Left lung (tissue), 10 donors: ENCODE data around the gene ZFYVE26. TPM values are rescaled to one million over a fixed set of nuclear protein-coding genes. Genes with fewer than 3 reads are reported as not detected.

Experiments used
- ATAC-seq: fragments of 200-7000 bp; cut with Tn5 transposase; one replicate; pipeline ENCODE4 v1.9.1; 2020; ENCODE audit warnings: moderate library complexity
- DNase-seq, 4 donors: peaks; one replicate each; pipeline ENCODE4 v3.0.0-alpha.2; 2013 to 2020
- H3K27ac ChIP-seq, 2 donors: fragments of 200-600 bp; sonication (generic) in 1 of 2; one replicate each; pipeline versions ENCODE4 v1.5.0 to v1.8.0; 2020 to 2021
- H3K27me3 ChIP-seq, 2 donors: fragments of 200-600 bp; sonication (generic) in 1 of 2; one replicate each; pipeline versions ENCODE4 v1.5.0 to v1.8.0; 2020 to 2021
- H3K36me3 ChIP-seq, 2 donors: fragments of 200-600 bp; sonication (generic) in 1 of 2; one replicate each; pipeline versions ENCODE4 v1.5.0 to v1.8.0; 2020 to 2021
- H3K4me1 ChIP-seq, 2 donors: fragments of 200-600 bp; one replicate each; pipeline ENCODE4 v1.8.0; 2021
- H3K4me3 ChIP-seq, 2 donors: fragments of 200-600 bp; sonication (generic) in 1 of 2; one replicate each; pipeline versions ENCODE4 v1.5.0 to v1.8.0; 2020 to 2021; ENCODE audit warnings: mild to moderate bottlenecking in 1 of 2
- H3K9me3 ChIP-seq, 2 donors: fragments of 200-600 bp; sonication (generic) in 1 of 2; one replicate each; pipeline versions ENCODE4 v1.5.0 to v1.8.0; 2020 to 2021
- intact Hi-C, 2 donors: fragments of 100-400 bp; cut with DNase I; formaldehyde crosslinking; loops; one replicate each; pipeline versions ENCODE4 v1.11.2 to v1.14.2; 2022
- polyA plus RNA-seq, 6 donors: library from polyadenylated mRNA; unstranded; fragments of 120-200 nt; gene quantifications; one replicate each; pipeline ENCODE4 v1.2.1, GENCODE V29; 2013; ENCODE audit not compliant: insufficient read length in 6 of 6
- total RNA-seq, 2 donors: library from RNA; stranded (reverse); fragmentation: NEBNext Ultra II Directional; extraction: Animal tissue kit (Norgen Biotek cat#: 25700); gene quantifications; one replicate each; pipeline ENCODE4 v1.2.1, GENCODE V29; 2021
- TF ChIP-seq, protein P1 (sequence below), 2 donors: fragments of 200-600 bp; sonication (generic) in 1 of 2; IDR thresholded peaks; one replicate each; pipeline versions ENCODE4 v1.5.0 to v1.8.0; 2021; ENCODE audit warnings: antibody characterized with exemption in 2 of 2
- donor health status: DM: no; HTN: yes; CAD: no.
- donor health status: DM: no; HTN: no; CAD: no.

The ZFYVE26 gene
- total and polyA plus RNA-seq, 8 donors: 15.9 to 47.8 (median 17.7) TPM

DNA sequence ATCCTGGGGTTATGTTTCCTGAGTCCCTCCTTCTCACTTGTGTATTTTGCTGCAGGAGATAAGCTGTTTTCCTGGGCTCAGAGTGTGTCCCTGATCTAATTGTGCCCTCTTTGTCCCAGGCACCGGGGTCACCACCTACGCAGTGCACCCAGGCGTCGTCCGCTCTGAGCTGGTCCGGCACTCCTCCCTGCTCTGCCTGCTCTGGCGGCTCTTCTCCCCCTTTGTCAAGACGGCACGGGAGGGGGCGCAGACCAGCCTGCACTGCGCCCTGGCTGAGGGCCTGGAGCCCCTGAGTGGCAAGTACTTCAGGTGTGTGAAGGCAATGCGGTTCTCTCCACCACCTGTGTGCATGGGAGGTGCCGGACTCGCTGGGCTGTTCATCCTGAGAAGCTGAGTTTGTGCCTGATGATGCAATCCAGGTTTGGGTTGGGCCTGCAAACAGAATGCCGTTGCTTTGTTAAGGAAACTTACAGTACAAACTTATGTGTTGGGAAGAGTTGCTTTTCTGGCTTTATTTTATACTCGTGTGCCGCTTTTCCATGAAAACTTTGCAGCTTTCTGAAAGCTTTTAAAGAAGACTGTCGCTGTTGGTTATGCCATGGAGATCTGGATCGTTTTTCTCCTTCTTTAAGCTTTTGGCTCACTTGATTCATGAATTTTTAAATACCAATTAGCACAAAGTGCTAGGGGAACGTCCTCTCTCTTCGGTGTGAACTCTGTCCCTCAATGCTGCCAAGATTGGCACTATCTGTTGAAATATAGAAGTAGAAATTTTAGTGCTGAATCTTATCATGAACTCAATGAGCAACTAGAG is 87.1 kb downstream of the ZFYVE26 start:
- H3K36me3 ChIP-seq: no peaks in the 10 kb centered on the region
- peak; percentile 91 for ATAC-seq
- peak; percentile 13 to 77 (median 60) for DNase-seq
- H3K27ac ChIP-seq: no peak overlapping the region
- peaks cover 0 to 3% of the 10 kb centered on the region in 2 donors for H3K27me3 ChIP-seq
- no peaks in the 10 kb centered on the region for H3K4me1 ChIP-seq
- no peaks in the 10 kb centered on the region for H3K9me3 ChIP-seq
- TF ChIP-seq, protein P1, sequence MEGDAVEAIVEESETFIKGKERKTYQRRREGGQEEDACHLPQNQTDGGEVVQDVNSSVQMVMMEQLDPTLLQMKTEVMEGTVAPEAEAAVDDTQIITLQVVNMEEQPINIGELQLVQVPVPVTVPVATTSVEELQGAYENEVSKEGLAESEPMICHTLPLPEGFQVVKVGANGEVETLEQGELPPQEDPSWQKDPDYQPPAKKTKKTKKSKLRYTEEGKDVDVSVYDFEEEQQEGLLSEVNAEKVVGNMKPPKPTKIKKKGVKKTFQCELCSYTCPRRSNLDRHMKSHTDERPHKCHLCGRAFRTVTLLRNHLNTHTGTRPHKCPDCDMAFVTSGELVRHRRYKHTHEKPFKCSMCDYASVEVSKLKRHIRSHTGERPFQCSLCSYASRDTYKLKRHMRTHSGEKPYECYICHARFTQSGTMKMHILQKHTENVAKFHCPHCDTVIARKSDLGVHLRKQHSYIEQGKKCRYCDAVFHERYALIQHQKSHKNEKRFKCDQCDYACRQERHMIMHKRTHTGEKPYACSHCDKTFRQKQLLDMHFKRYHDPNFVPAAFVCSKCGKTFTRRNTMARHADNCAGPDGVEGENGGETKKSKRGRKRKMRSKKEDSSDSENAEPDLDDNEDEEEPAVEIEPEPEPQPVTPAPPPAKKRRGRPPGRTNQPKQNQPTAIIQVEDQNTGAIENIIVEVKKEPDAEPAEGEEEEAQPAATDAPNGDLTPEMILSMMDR (IDR thresholded peaks at IDR 0.05): no peak
- intact Hi-C loops: no loop called here
- H3K4me3 ChIP-seq: no peak overlapping the region

DNA sequence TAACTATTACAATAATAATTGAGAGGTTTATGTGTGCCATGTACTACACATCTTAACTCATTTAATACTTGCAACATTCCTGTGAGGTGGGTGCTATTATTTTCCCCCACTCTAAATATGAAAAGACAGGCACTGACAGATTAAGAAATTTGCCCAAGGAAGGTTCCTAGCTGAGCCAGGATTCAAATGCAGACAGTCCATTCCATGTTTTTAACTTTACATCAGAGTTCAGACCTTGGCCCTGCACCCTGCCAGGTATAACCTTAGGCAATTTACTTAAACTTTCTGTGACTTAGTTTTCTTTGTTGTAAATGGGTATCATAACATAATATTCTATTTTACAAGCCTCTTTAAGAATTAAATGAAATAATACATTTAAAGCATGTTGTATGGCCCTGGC is 88.1 kb downstream of the ZFYVE26 start:
- H3K4me3 ChIP-seq: no peak overlapping the region
- no peaks in the 10 kb centered on the region for H3K4me1 ChIP-seq
- intact Hi-C loops: no loop called here
- ATAC-seq (no peak), DNase-seq (no peak)
- TF ChIP-seq, protein P1 (IDR thresholded peaks at IDR 0.05): no peak
- H3K27me3 ChIP-seq: peaks cover 0 to 13% of the 10 kb centered on the region in 2 donors
- no peaks in the 10 kb centered on the region for H3K9me3 ChIP-seq
- no peak overlapping the region for H3K27ac ChIP-seq
- no peaks in the 10 kb centered on the region for H3K36me3 ChIP-seq

DNA sequence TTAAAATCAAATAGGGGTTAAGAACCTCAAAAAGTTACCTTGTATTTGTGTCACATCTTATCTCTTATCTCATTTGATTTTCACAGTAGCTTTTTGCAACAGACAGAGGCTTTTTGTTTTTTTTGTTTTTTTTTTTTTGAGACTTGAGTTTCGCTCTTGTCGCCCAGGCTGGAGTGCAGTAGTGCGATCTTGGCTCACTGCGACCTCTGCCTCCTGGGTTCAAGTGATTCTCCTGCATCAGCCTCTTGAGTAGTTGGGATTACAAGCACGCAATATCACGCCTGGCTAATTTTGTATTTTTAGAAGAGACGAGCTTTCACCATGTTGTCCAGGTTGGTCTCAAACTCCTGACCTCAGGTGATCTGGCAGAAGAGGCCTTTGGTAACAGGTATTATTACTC is 89.0 kb downstream of the ZFYVE26 start:
- peaks cover 0 to 21% of the 10 kb centered on the region in 2 donors for H3K27me3 ChIP-seq
- no peak overlapping the region for H3K27ac ChIP-seq
- H3K4me1 ChIP-seq: no peaks in the 10 kb centered on the region
- DNase-seq: no peak
- TF ChIP-seq, protein P1 (IDR thresholded peaks at IDR 0.05): no peak
- H3K9me3 ChIP-seq: no peaks in the 10 kb centered on the region
- no peaks in the 10 kb centered on the region for H3K36me3 ChIP-seq
- no peak for ATAC-seq
- no peak overlapping the region for H3K4me3 ChIP-seq
- intact Hi-C loops: no loop called here

DNA sequence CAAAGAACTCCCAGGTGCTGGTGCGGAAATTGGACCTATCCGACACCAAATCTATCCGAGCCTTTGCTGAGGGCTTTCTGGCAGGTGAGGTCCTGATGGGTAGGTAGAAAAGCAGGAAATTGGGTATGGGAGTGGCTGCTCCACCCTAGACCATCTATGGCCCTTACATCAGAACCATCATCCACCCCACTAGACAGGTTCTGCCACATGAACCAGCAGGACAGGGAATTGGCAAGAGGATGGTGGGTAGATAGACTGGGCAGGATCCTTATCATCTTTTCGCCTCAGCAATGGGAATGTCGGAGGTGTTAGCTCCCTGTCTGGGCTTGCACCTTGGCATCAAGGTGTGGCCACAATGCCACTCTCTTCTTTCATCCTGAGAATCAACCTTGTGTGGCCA is 91.2 kb downstream of the ZFYVE26 start:
- no peaks in the 10 kb centered on the region for H3K36me3 ChIP-seq
- H3K27me3 ChIP-seq: peaks cover 0 to 27% of the 10 kb centered on the region in 2 donors
- H3K4me1 ChIP-seq: no peaks in the 10 kb centered on the region
- intact Hi-C loops: no loop called here
- TF ChIP-seq, protein P1 (IDR thresholded peaks at IDR 0.05): no peak
- ATAC-seq (no peak), DNase-seq (no peak)
- H3K27ac ChIP-seq: no peak overlapping the region
- no peaks in the 10 kb centered on the region for H3K9me3 ChIP-seq
- no peak overlapping the region for H3K4me3 ChIP-seq

DNA sequence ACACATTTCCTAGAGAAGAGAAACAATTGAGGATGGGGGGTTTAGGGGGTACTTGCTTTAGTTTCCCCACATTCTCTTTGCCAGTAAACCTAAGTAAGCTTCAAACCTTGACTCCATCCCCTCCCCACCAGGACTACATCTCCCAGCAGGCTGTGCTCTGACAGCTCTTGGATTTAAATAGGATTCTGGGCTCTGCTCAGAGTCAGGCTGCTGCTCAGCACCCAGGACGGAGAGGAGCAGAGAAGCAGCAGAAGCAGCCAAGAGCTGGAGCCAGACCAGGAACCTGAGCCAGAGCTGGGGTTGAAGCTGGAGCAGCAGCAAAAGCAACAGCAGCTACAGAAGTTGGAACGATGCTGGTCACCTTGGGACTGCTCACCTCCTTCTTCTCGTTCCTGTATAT is 94.1 kb downstream of the ZFYVE26 start:
- intact Hi-C loops: no loop called here
- no peak overlapping the region for H3K4me3 ChIP-seq
- TF ChIP-seq, protein P1 (IDR thresholded peaks at IDR 0.05): no peak
- no peaks in the 10 kb centered on the region for H3K36me3 ChIP-seq
- H3K9me3 ChIP-seq: no peaks in the 10 kb centered on the region
- peak; percentile 49 for ATAC-seq
- H3K27me3 ChIP-seq: peaks cover 0 to 27% of the 10 kb centered on the region in 2 donors
- H3K4me1 ChIP-seq: no peaks in the 10 kb centered on the region
- peak in 2 of 4 donors; percentile 33 to 70 for DNase-seq
- H3K27ac ChIP-seq: no peak overlapping the region
